Activated CD4-positive, alpha-beta T cell treated with anti-CD3 and anti-CD28 coated beads, Interleukin-2, amount 10 ng/mL, durations not matched to agents 7 days and 5 days (primary cell): ENCODE results near the gene CLOCK. TPM values are rescaled to one million over a fixed set of nuclear protein-coding genes. Genes with fewer than 3 reads are reported as not detected.

ENCODE experiments used
- CTCF ChIA-PET: fragments of 350-600 bp; sonication (Branson Sonifier 250); formaldehyde crosslinking; loops from one replicate; lab custom pipeline; 2021; ENCODE audit warnings: antibody characterized with exemption; lab: Charles Lee
- POLR2A ChIA-PET: fragments of 350-600 bp; sonication (Branson Sonifier 250); formaldehyde crosslinking; loops from one replicate; lab custom pipeline; 2021; ENCODE audit warnings: antibody characterized with exemption; lab: Charles Lee
- DNase-seq: peaks from one replicate; pipeline ENCODE4 v3.0.0-alpha.2; 2020
- H3K27ac Mint-ChIP-seq: one replicate; pipeline ENCODE4 v1.8.0; 2021; ENCODE audit warnings: mild to moderate bottlenecking, moderate library complexity, mixed read lengths
- H3K27me3 Mint-ChIP-seq: one replicate; pipeline ENCODE4 v1.8.0; 2021; ENCODE audit warnings: mixed read lengths
- H3K36me3 Mint-ChIP-seq: one replicate; pipeline ENCODE4 v1.8.0; 2021; ENCODE audit warnings: low read depth, mixed read lengths
- H3K4me1 Mint-ChIP-seq: one replicate; pipeline ENCODE4 v1.8.0; 2021; ENCODE audit warnings: mixed read lengths
- H3K4me3 Mint-ChIP-seq: one replicate; pipeline ENCODE4 v1.8.0; 2021; ENCODE audit warnings: mild to moderate bottlenecking, moderate library complexity, mixed read lengths
- H3K9me3 Mint-ChIP-seq: one replicate; pipeline ENCODE4 v1.8.0; 2021; ENCODE audit warnings: mixed read lengths
- total RNA-seq, 2 experiments: library from RNA; stranded (reverse); gene quantifications; one replicate each; pipeline ENCODE4 v1.2.3, GENCODE V29; 2021

Gene CLOCK
- total RNA-seq, 2 experiments from 2014 or later, result 8.0 to 11.8 TPM

- H3K27me3 Mint-ChIP-seq, result no peaks in the 10 kb centered on the region
- no peak for DNase-seq
- peaks cover 43% of the 10 kb centered on the region for H3K36me3 Mint-ChIP-seq
- H3K27ac Mint-ChIP-seq, result peak overlapping the region; percentile 73
- ChIA-PET POLR2A (interaction anchor here (0.7 kb wide), 1 partner anchor 549 kb away, joined by 3 read pairs; no protein-coding TSS in a partner anchor), CTCF (interaction anchor here (1.3 to 1.7 kb wide), 3 partner anchors 15 to 550 kb away, joined by 3 to 4 read pairs (median 3); partner anchors contain the start of gene CEP135)
- peaks cover 56% of the 10 kb centered on the region for H3K4me1 Mint-ChIP-seq
- peak overlapping the region; percentile 84 for H3K4me3 Mint-ChIP-seq
- H3K9me3 Mint-ChIP-seq, result no peaks in the 10 kb centered on the region
These were observed 147.7 kb downstream of the CLOCK start for GRCh38 chr4:55398966-55399365.

- Mint-ChIP-seq H3K27me3 (no peaks in the 10 kb centered on the region), H3K4me1 (peaks cover 51% of the 10 kb centered on the region), H3K9me3 (no peaks in the 10 kb centered on the region), H3K27ac (peak overlapping the region; percentile 46), H3K4me3 (peak overlapping the region; percentile 84), H3K36me3 (peaks cover 38% of the 10 kb centered on the region)
- ChIA-PET CTCF (interaction anchor here (1.3 to 1.7 kb wide), 2 partner anchors 15 to 21 kb away, joined by 3 to 4 read pairs; no protein-coding TSS in a partner anchor), POLR2A (interaction anchor here (0.7 kb wide), 1 partner anchor 550 kb away, joined by 3 read pairs; no protein-coding TSS in a partner anchor)
- no peak for DNase-seq
These were observed 148.2 kb downstream of the CLOCK start for GRCh38 chr4:55398461-55398860.

- DNase-seq, result no peak
- Mint-ChIP-seq H3K4me3 (peak overlapping the region; percentile 84), H3K4me1 (peaks cover 47% of the 10 kb centered on the region), H3K36me3 (peaks cover 33% of the 10 kb centered on the region), H3K9me3 (no peaks in the 10 kb centered on the region), H3K27ac (peak overlapping the region; percentile 82), H3K27me3 (no peaks in the 10 kb centered on the region)
- ChIA-PET CTCF (interaction anchor here (0.6 kb wide), 1 partner anchor 13 kb away, joined by 3 read pairs; no protein-coding TSS in a partner anchor), POLR2A (no interaction called here)
These were observed 149.0 kb downstream of the CLOCK start for GRCh38 chr4:55397520-55398321.

- POLR2A ChIA-PET, result no interaction called here
- peaks cover 47% of the 10 kb centered on the region for H3K4me1 Mint-ChIP-seq
These were observed 149.6 kb downstream of the CLOCK start for GRCh38 chr4:55397126-55397436.

GRCh38 chr4:55396308-55397125, 150.2 kb downstream of the CLOCK start:
- Mint-ChIP-seq H3K4me1 (peaks cover 47% of the 10 kb centered on the region), H3K27ac (peak overlapping the region; percentile 82), H3K27me3 (no peaks in the 10 kb centered on the region), H3K36me3 (peaks cover 33% of the 10 kb centered on the region), H3K4me3 (peak overlapping the region; percentile 89), H3K9me3 (no peaks in the 10 kb centered on the region)
- POLR2A ChIA-PET, result no interaction called here
- peak; percentile 18 for DNase-seq
- CTCF ChIA-PET, result interaction anchor here (1.1 to 2.0 kb wide), 5 partner anchors 12 to 149 kb away, joined by 3 to 10 read pairs (median 4); partner anchors contain the start of gene SRD5A3

More at GRCh38 chr4:55397126-55397436, 149.6 kb downstream of the CLOCK start:
- Mint-ChIP-seq H3K27me3 (no peaks in the 10 kb centered on the region), H3K4me3 (peak overlapping the region; percentile 84), H3K9me3 (no peaks in the 10 kb centered on the region), H3K27ac (peak overlapping the region; percentile 82), H3K36me3 (peaks cover 33% of the 10 kb centered on the region)
- CTCF ChIA-PET, result no interaction called here
- DNase-seq, result no peak

GRCh38 chr4:55395529-55396307, 151.0 kb downstream of the CLOCK start, which contains the start of gene TMEM165:
Gene TMEM165, plus strand, starts transcription at chr4:55395957. Its CDS starts 233 bp downstream, at chr4:55396190.
- peak within 1 kb of the TSS; percentile 89 for H3K4me3 Mint-ChIP-seq
- CTCF ChIA-PET, result interaction anchor here (0.7 to 2.0 kb wide), 13 partner anchors 11 to 496 kb away, joined by 3 to 10 read pairs (median 3); partner anchors contain the start of gene SRD5A3
- H3K27me3 Mint-ChIP-seq, result no peaks in the 10 kb centered on the region

GRCh38 chr4:55395218-55395528, 151.5 kb downstream of the CLOCK start:
- Mint-ChIP-seq H3K27me3 (no peaks in the 10 kb centered on the region), H3K36me3 (peaks cover 25% of the 10 kb centered on the region), H3K9me3 (no peaks in the 10 kb centered on the region), H3K4me3 (peak overlapping the region; percentile 89), H3K27ac (peak overlapping the region; percentile 95), H3K4me1 (peaks cover 42% of the 10 kb centered on the region)
- no peak for DNase-seq
- POLR2A ChIA-PET, result no interaction called here
- CTCF ChIA-PET, result interaction anchor here (0.7 to 2.0 kb wide), 13 partner anchors 11 to 496 kb away, joined by 3 to 10 read pairs (median 3); partner anchors contain the start of gene SRD5A3

More at GRCh38 chr4:55395529-55396307, 151.0 kb downstream of the CLOCK start, which contains the start of gene TMEM165:
- DNase-seq, result peak; percentile 91
- Mint-ChIP-seq H3K36me3 (peaks cover 29% of the 10 kb centered on the region), H3K9me3 (no peaks in the 10 kb centered on the region), H3K4me1 (peaks cover 43% of the 10 kb centered on the region), H3K27ac (peak within 1 kb of the TSS; percentile 95)
- POLR2A ChIA-PET, result no interaction called here

- Mint-ChIP-seq H3K36me3 (peaks cover 19% of the 10 kb centered on the region), H3K4me1 (peaks cover 33% of the 10 kb centered on the region), H3K9me3 (no peaks in the 10 kb centered on the region), H3K4me3 (no peak overlapping the region), H3K27me3 (no peaks in the 10 kb centered on the region), H3K27ac (no peak overlapping the region)
- ChIA-PET POLR2A (no interaction called here), CTCF (interaction anchor here (0.8 to 1.5 kb wide), 3 partner anchors 15 to 498 kb away, joined by 3 read pairs; no protein-coding TSS in a partner anchor)
- no peak for DNase-seq
These were observed 153.0 kb downstream of the CLOCK start for GRCh38 chr4:55393461-55394320.

- Mint-ChIP-seq H3K4me3 (no peak overlapping the region), H3K27ac (no peak overlapping the region), H3K36me3 (no peaks in the 10 kb centered on the region), H3K9me3 (no peaks in the 10 kb centered on the region), H3K4me1 (peaks cover 12% of the 10 kb centered on the region), H3K27me3 (no peaks in the 10 kb centered on the region)
- CTCF ChIA-PET, result interaction anchor here (0.6 to 1.1 kb wide), 2 partner anchors 41 to 1578 kb away, joined by 4 read pairs; partner anchors contain the start of gene SRD5A3
- DNase-seq, result no peak
- POLR2A ChIA-PET, result no interaction called here
These were observed 159.9 kb downstream of the CLOCK start for GRCh38 chr4:55386840-55387239.

GRCh38 chr4:55386073-55386472, 160.6 kb downstream of the CLOCK start:
- ChIA-PET CTCF (interaction anchor here (1.0 to 1.1 kb wide), 2 partner anchors 40 to 55 kb away, joined by 3 to 4 read pairs; partner anchors contain the start of gene SRD5A3), POLR2A (no interaction called here)
- Mint-ChIP-seq H3K9me3 (no peaks in the 10 kb centered on the region), H3K4me1 (peaks cover 18% of the 10 kb centered on the region), H3K36me3 (no peaks in the 10 kb centered on the region), H3K4me3 (no peak overlapping the region), H3K27ac (no peak overlapping the region), H3K27me3 (no peaks in the 10 kb centered on the region)
- peak; percentile 11 for DNase-seq

- POLR2A ChIA-PET, result no interaction called here
- no peaks in the 10 kb centered on the region for H3K36me3 Mint-ChIP-seq
- DNase-seq, result no peak
- no peaks in the 10 kb centered on the region for H3K27me3 Mint-ChIP-seq
- no peak overlapping the region for H3K27ac Mint-ChIP-seq
- no peak overlapping the region for H3K4me3 Mint-ChIP-seq
- CTCF ChIA-PET, result interaction anchor here (0.8 to 1.0 kb wide), 2 partner anchors 10 to 56 kb away, joined by 3 read pairs; partner anchors contain the start of gene TMEM165
- H3K4me1 Mint-ChIP-seq, result peaks cover 18% of the 10 kb centered on the region
- no peaks in the 10 kb centered on the region for H3K9me3 Mint-ChIP-seq
These were observed 161.5 kb downstream of the CLOCK start for GRCh38 chr4:55385201-55385649.
